IMR-90 (cell line): ENCODE measurements around the gene SPHK2.

ENCODE experiments used
- CEBPB ChIP-seq: IDR thresholded peaks from 2 replicates; pipeline ENCODE4 v1.6.1; 2012; ENCODE audit warnings: low read depth, low read length, improper control_type of control experiment
- POLR2A ChIP-seq: IDR thresholded peaks from 2 replicates; pipeline ENCODE4 v1.6.1; 2012; ENCODE audit warnings: mild to moderate bottlenecking, low read depth, low read length
- SMC3 ChIP-seq: fragments of 150-350 bp; IDR thresholded peaks from 2 replicates; pipeline ENCODE4 v1.6.1; 2016; ENCODE audit warnings: low read depth, mild to moderate bottlenecking, antibody characterized with exemption, low read length, moderate library complexity
- TF ChIP-seq, protein P1 (sequence below): conservative IDR thresholded peaks from 2 replicates; pipeline ENCODE4 v1.5.1; 2012; ENCODE audit warnings: mild to moderate bottlenecking, low read depth, low read length, improper control_type of control experiment

DNA sequence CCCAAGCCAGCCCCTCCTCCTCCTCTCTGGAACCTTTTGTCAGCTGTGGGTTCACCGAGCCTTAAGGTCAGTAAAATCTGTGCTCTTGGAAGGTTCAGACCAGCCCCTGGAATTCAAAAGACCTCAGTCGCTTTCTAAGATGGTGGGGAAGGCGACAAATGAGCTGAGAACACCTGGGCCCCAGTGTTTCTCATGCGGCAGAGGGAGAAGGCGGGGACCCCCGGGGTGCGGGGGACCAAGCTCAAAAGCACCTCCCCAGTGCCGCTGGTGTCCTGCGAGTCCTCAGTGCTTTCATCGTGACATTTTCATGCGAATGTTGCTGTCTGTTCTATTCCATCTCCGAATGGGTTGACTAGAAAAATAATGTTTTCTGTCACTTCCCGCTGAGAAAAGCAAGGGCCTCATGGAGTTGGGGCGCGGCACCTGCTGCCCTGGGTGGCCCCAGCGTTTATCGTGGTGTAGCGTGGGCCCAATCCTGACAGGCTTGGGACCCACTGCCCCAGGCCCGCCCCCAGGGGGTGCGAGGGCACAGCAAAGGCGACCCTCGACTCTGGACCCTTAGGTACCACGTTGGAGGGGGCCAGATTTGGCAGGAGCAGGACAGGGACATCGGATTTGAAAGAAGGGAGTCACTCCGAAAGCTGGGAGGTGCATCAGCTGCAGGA, 54.3 kb downstream of the SPHK2 start:
- no peak for TF ChIP-seq POLR2A
- TF ChIP-seq SMC3 = no peak
- TF ChIP-seq CEBPB = no peak
- TF ChIP-seq, protein P1, sequence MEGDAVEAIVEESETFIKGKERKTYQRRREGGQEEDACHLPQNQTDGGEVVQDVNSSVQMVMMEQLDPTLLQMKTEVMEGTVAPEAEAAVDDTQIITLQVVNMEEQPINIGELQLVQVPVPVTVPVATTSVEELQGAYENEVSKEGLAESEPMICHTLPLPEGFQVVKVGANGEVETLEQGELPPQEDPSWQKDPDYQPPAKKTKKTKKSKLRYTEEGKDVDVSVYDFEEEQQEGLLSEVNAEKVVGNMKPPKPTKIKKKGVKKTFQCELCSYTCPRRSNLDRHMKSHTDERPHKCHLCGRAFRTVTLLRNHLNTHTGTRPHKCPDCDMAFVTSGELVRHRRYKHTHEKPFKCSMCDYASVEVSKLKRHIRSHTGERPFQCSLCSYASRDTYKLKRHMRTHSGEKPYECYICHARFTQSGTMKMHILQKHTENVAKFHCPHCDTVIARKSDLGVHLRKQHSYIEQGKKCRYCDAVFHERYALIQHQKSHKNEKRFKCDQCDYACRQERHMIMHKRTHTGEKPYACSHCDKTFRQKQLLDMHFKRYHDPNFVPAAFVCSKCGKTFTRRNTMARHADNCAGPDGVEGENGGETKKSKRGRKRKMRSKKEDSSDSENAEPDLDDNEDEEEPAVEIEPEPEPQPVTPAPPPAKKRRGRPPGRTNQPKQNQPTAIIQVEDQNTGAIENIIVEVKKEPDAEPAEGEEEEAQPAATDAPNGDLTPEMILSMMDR = no peak
